ENCODE measurements around the gene ZNF107.
"Not testable (repeated sequence)": the region's sequence is repeated elsewhere in the genome, so short reads cannot be mapped to it uniquely, and the experiment has no call there.

DNA sequence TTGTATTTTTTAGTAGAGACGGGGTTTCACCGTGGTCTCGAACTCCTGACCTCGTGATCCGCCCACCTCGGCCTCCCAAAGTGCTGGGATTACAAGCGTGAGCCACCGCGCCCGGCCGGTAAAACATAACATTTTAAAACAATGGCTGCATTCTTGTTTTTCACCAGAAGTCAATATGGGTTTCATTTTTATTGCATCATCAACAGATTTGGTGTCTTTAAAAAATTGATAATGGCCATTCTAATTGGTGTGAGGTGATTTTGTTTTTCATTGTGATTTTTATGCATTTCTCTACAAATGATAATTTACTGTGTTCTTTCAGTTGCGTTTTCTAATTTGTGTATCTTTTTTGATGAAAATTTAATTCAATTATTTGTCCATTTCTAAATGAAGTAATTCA lies 31.9 kb downstream of the ZNF107 start:
- TF ChIP-seq POLR2AphosphoS5 (IDR thresholded peaks at IDR 0.05; ENCODE audit: low read depth); JUNB (IDR thresholded peaks at IDR 0.05; ENCODE audit: unreplicated experiment): not testable (repeated sequence)
